Breast epithelium (tissue), 3 donors: ENCODE measurements around the gene OXSR1.

Experiments used
- POLR2A ChIP-seq: fragments of 450-650 bp; IDR thresholded peaks from one replicate; pipeline ENCODE4 v1.6.1; 2016; ENCODE audit warnings: antibody characterized with exemption, mild to moderate bottlenecking, moderate library complexity
- POLR2AphosphoS5 ChIP-seq, 3 donors: sonication (generic); formaldehyde crosslinking; IDR thresholded peaks; one replicate each; pipeline ENCODE4 v1.6.1; 2017; ENCODE audit warnings: antibody characterized with exemption in 3 of 3
- TF ChIP-seq, protein P1 (sequence below), 3 donors: fragments of 450-650 bp; IDR thresholded peaks; one replicate each; pipeline ENCODE4 v1.5.1; 2016 to 2017; ENCODE audit warnings: antibody characterized with exemption in 3 of 3, mild to moderate bottlenecking in 3 of 3, moderate library complexity in 3 of 3

- TF ChIP-seq, protein P1, sequence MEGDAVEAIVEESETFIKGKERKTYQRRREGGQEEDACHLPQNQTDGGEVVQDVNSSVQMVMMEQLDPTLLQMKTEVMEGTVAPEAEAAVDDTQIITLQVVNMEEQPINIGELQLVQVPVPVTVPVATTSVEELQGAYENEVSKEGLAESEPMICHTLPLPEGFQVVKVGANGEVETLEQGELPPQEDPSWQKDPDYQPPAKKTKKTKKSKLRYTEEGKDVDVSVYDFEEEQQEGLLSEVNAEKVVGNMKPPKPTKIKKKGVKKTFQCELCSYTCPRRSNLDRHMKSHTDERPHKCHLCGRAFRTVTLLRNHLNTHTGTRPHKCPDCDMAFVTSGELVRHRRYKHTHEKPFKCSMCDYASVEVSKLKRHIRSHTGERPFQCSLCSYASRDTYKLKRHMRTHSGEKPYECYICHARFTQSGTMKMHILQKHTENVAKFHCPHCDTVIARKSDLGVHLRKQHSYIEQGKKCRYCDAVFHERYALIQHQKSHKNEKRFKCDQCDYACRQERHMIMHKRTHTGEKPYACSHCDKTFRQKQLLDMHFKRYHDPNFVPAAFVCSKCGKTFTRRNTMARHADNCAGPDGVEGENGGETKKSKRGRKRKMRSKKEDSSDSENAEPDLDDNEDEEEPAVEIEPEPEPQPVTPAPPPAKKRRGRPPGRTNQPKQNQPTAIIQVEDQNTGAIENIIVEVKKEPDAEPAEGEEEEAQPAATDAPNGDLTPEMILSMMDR (IDR thresholded peaks at IDR 0.05), result no peak
- TF ChIP-seq POLR2A (no peak), POLR2AphosphoS5 (IDR thresholded peaks at IDR 0.05) (no peak)
Observed at GRCh38 chr3:38171622-38172021, 6.3 kb downstream of the OXSR1 start.
